GM21717 (cell line): ENCODE data around the gene ANKRD53.

Experiments
- ATAC-seq: cut with Tn5 transposase; IDR thresholded peaks from one replicate; pipeline ENCODE4 v1.9.1; 2021; ENCODE audit warnings: mild to moderate bottlenecking, moderate library complexity; ENCODE audit not compliant: unreplicated experiment

Gene ANKRD53, protein sequence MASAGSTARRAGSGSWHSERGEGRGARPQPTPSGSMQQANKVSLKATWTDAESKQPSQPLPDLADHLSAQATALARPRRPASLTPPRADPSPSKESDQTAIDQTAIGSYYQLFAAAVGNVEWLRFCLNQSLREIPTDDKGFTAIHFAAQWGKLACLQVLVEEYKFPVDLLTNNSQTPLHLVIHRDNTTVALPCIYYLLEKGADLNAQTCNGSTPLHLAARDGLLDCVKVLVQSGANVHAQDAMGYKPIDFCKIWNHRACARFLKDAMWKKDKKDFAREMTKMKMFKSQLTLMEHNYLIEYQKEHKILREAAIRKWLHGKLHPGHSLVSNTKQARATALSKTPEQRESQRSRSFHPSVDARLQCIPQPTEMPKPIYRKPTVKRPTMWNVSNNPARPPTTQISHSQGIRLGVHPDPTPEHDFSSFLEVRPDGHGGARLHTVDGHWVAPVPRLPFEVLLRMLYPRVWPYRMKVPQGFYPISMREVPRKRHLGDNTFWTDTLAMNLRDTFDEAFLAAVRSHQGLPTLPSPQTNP

DNA sequence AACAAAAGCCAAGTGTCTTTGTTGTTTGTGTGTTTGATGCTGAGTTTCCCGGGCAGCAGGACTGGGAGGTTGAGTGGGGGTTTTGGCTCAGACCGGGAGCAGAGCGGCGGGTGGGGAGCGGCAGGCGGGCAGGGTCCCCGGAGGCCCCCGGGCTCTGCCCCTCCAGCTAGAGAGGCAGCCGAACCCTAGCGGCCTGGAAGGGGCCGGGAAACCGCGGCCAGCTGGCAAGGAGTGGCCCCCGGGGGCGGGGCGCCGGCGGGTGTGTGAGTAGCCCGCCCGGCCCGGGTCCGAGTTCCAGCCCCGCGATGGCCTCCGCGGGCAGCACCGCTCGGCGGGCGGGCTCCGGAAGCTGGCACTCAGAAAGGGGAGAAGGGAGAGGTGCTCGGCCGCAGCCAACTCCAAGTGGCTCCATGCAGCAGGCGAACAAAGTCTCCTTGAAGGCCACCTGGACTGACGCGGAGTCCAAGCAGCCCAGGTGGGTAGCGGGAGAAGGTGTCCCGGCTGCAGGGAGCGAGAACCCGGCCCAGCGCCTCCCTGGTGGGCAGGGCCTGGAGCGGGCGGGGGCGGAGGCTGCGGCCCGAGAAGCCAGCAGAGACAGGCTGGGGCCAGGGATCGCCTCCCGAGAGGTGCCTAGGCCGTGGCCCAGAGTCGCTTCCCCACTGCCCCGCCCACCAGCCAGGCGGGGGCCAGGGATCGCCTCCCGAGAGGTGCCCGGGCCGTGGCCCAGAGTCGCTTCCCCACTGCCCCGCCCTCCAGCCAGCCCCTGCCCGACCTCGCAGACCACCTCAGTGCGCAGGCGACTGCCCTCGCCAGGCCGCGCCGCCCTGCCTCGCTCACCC is at the start of gene ANKRD53:
Gene ANKRD53 (plus strand): TSS at position 290 of the 839 bp plus-strand sequence. CDS start 16 bp downstream, at position 306.
- no peak for ATAC-seq

DNA sequence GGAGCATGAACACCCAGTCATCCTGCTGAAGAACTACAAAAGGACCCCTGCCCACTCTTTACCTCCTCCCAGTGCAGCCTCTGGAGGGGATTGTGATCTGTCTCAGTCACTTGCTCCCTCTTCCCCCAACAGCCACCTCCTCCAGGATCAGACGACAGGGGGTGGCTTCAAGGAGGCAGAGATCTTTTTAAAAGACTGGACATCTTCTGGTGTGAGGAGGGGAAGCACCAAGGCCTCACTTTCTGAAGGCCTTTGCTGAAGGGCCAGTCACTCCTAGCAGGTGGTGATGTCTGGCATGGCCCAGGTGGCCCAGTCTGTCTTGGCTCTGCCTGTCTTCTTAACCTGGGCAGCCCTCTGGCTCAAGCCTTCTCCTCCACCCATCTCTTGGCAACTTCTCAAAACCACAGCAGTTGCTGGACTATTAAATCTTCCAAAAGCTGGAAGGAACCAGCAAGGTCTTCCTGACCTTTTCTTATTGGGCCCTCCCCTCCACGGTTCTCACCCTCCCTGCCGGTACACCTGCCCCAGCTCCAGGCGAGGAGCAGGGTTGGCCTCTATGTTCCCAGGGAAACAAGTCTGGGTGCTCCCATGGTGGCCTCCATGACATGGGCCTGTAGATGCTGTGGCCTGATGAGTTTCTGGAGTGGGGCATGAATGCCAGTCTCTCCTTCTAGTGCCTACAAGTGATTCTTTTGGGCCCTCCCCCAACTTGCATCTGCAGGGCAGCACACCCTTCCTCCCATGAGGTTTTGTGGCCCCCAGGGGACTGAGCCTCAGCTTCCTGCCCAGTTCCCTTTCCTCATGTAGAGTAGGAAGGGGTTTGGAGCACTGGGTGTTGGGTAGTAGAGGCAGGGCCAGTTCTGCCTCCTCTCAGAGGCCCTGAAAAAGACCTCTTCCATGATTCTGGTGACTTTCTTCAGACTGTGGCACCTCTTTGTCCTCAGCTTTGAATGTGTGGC is 47.8 kb upstream of the ANKRD53 start:
- ATAC-seq: no peak

DNA sequence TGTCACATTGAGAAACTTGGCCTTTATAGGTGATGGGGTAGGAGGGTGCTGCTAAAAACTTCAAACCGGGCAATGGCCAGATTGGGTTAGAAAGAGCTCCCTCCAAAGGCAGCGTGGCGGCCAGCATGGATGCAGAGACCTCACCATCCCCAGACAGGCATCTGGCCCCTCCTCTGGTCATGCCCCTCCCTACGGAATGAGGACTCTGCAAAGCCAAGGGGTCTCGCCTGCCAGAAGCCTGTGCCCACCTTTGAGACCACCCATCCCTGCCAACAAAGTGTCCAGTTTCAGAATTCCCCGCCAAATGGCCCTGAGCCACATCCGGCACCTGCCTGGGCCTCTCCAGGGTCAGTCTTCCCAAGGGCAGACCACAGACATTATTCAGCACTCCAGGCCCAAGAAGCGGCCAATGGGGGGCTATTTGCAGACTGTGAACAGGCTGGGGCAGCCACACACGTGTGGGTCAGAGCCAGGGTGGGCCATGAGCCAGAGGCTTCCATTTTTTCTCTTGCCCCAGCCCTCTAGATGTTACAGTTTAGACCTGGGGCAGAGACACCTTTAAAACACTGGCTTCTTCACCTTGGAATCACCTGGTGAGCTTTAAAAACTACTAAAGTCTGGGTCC is 46.9 kb upstream of the ANKRD53 start:
- no peak for ATAC-seq

DNA sequence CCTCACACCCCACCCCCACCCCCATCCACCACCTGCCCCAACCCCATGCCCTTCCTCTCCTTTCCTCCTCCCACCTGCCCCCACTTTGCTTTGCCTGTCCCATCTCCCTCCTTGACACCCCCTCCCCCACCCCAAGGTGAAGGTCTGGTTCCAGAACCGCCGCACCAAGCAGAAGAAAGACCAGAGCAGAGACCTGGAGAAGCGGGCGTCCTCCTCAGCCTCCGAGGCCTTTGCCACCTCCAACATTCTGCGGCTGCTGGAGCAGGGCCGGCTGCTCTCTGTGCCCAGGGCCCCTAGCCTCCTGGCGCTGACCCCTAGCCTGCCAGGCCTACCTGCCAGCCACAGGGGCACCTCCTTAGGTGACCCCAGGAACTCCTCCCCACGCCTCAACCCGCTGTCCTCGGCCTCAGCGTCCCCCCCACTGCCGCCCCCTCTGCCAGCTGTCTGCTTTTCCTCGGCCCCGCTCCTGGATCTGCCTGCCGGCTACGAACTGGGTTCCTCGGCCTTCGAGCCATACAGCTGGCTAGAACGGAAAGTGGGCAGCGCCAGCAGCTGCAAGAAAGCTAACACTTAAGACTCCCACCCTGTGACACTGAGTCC is 45.7 kb upstream of the ANKRD53 start:
- ATAC-seq: no peak

DNA sequence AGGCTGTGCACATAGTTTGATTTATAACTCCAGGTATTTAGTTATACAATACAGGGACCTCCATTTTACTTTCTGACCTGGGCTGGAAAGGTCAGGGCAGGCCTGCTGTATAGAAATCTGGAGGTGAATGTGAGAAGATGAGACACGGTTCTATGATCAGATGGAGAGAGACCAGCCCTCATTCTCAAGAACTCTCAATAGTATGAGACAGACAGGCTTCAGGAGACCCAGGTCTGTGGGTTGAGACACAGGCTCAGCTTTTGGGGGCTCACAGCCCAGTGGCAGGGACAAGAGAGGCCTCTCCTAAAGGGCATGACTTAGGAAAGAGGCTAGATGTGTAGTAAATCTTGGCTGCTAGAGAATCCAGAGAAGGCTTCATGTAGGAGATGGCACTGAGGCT is 43.4 kb upstream of the ANKRD53 start:
- ATAC-seq: no peak

DNA sequence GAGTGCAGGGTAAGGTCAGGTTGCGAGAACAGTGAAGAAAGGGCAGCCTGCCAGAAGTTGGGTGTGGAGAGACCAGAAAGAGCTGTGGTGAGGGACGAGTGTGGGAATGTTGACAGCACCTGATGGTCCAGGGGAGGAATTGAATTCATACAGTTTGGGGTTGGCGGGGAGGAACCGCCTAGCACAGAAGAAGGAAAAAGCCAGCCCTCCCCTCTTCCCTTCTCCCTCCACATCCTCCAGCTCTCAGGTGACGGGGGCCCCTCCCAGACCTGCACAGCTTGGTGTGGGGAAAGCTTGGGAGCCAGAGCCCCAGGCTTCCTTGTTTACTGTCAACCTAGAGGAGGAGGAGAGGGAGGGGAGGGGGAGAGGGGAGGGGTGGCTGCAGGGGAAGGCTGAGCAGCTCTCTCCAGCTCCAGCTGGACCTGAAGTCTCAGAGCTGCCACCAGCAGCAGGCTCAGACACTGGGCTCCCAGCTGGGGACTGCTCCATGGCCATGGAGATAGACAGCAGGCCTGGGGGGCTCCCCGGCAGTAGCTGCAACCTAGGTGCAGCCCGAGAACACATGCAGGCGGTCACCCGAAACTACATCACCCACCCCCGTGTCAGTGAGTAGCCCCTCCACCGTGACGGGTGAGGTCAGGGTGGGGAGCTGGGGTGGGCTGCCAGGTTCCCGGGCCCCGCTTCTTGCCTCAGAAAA is 42.8 kb upstream of the ANKRD53 start, which contains the start of gene ATP6V1B1:
Gene ATP6V1B1 (plus strand): TSS at position 433 of the 697 bp plus-strand sequence. CDS start 55 bp downstream, at position 488.
- no peak for ATAC-seq

DNA sequence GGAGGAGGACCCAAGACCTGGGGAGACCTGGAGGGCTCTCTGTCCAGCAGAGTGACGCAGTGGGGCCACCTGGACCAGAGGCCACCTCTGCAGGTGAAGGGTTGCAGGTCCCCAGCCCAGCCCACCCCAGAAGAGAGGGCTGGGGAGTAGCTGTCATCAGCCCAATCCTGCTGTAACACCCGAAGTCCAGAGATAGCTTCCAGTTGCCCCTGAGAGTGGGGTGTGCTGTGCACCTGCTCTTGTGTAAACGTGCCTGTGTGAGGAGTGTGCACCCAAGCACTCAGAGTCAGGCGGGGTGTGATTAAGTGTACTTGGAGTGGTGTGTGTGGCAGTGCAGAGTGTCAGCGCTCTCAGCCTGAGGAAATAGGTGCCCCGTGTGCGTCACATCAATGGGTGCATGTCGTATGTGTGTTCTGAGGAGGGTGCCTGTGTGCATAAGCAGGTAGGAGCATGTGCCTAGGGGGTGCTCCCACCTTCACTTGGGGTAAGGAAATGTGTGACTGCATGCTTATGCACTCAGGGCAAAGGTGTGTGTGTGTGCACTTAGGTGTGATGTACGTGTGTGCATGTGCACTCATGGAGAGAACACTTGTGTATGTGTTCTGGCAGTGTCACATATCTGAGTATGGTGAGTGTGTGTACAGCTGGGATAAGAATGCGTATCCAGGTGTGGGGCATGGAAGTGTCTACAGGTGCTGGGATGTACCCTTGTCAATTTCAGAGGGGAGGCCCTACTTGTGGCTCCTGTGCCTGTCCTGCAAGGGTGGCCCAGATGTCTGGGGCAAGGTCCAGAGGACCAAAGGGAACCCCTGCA is 42.1 kb upstream of the ANKRD53 start:
- no peak for ATAC-seq

DNA sequence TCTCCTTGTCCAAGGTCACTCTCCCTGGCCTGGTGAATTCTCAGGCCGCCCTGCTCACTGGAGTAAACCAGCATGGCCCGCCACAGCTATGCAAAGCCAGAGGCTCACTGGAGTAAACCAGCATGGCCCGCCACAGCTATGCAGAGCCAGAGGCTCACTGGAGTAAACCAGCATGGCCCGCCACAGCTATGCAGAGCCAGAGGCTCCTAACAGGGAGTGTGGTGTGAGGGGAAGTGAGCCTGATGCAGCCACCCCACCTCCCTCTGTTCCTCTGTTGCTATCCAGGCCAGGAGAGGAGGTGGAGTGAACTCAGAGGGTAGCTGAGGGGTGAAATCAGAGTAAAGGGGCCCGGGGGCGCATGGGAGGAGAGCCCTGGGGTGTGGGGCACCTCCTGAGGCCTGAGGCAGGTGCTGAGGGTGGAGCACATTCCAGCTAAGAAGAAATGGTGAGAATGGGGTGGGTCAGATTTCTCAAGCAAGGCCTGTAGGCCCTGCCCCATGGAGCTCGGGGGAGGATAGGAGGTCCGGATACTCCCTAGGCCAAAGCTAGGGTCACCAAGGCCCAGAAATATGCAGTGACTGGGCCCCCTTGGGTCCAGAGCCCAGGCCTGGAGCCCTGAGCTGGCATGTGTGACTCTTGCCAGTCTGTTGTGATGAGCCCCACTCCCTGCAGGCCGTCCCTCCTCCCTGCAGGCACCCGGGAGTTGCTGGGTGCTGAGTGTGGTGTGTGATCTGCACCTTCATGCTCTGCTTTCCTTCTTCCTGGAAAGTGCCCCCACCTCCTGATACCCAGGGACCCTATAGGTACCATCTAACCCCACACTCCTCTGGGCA is 41.2 kb upstream of the ANKRD53 start:
- ATAC-seq: no peak

DNA sequence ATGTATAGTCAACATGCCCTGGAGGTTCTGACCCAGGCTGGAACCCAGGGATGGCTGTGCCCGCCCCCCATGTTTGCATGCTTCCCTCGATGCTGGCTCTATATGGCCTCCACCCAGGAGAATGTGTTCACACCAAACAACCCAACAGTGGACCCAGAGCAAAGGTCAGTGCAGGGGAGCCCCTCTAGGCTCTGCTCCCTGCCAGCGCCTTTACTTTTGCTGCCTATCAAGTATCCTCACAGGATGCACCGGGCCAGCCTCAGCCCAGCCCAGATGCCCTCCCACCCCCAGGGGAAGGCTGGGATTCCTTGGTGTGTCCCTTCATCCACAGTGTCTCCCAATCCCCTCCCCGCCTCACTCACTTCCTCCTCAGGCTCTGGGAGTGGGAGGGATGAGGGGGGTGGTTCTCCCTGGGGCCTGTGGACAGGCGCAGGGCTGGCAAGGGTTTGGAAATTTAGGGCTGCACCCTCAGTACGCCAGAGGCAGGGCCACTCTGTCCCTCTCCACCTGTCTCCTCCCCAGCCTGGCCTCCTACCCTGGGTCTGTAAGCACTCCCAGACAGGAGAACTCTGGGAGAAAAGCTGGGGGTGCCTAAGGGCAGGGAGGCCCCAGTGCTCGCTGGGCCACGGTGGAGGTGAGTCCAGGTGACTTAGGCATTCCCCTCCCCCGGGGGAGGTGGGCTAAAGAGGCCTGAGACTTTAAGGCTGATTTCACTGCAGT is 40.4 kb upstream of the ANKRD53 start:
- ATAC-seq: no peak

DNA sequence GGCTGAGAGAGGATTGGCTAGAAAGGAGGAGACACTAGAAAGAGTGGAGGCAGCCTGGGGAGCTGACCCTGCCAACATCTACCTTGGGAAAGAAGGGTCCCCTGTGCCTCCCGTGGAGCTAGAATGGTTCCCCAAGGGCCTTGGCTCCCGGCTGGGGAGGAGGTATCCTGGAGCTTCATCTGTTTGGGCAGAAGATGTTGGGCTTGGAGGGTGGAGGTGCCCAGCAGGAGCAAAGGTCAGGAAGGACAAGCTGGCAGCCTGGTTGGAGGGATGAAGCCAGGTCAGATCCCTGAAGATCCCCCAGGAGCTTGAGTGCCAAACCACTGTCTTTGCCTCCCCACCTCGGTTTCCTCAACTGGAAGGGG is 39.9 kb upstream of the ANKRD53 start:
- no peak for ATAC-seq

DNA sequence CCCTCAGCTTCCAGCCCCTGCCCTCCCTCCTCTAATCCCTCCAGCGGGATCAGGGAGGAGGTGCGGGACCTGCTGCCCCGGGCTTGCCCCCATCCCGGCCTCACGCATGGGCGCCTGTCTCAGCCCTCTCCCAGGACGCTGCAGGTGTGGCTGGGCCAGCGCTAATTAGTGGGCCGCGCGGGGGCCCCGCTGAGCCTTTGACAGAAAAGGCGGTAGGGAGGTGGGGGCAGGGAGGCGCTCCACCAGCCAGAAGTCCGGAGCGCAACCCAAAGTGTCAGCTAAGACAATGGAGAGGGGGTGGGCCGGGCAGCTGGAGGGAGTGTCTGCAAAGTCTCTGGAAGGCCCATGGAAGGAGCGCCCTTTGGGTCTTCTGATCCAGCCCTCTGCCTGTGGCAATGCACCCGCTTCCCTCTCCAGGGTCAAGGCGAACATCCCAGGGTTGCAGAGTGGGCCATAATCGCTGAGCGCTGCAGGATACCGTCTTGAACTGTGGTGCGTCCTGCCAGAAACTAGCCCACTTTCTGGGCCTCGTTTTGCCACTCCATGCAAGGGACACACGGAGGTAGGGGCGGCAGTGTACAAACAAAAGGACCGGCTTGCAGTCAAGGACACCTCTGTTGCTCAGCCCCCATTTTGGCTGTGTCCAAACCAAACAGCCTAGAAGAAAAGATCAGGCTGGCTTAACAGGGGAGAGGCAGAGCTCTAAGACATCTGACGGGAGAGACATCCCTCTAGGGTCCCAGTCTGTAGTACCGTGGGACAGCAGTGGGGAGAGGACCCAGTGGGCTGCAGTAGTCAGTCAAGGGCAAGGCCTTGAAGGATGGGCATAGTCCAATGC is 39.2 kb upstream of the ANKRD53 start:
- no peak for ATAC-seq

DNA sequence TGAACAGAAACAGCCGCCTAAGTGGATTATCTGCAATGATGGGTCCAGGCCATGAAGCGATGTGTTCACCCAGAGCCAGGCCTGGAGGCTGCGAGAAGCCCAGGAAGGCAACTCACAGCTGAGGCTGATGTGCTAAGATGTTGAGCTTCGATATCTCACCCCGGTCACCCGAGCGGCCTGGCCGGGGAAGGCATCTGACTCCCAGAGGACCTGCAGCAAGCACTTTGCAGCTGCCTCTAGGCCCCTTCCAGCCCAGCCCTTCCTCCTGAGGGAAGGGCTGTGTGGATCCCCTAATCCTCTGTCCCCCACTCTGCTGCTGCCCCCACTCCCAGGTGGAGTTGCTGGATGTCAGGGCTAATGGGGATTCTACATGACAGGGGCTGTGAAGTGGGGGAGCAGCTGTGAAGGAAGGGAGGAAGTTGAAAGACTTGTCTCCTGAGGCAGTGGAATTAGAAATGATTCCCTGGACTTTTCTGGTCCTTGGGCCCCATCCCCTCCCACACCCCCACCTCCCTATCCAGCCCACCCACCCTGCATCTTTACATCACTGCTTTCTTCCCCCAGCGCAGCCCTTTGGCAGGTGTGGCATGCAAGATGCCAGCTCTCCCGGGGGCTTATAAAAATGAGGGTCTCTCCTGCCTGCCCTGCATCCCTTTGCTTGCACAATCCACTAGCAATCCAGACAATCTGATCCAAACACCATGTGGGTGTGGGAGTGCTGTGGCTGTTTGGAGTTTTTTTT is 38.4 kb upstream of the ANKRD53 start:
- no peak for ATAC-seq

DNA sequence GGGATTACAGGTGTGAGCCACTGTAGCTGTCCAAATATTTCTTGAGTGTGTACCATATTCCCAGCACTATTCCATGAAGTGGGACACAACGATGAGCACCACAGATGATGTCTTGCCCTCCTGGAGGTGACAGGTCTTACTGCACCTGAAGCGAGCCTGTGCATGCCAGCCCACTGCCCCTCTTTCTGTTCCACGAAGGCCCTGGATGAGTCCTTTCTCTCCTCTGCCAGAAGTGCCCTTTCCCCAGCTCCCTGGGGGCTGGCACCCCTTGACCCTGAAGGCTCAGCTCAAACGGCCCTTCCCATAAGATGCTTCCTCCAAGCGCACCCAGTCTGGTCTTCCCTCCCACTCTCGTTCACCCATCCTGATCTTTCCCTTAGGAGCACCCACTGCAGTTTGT is 37.2 kb upstream of the ANKRD53 start:
- ATAC-seq: no peak

DNA sequence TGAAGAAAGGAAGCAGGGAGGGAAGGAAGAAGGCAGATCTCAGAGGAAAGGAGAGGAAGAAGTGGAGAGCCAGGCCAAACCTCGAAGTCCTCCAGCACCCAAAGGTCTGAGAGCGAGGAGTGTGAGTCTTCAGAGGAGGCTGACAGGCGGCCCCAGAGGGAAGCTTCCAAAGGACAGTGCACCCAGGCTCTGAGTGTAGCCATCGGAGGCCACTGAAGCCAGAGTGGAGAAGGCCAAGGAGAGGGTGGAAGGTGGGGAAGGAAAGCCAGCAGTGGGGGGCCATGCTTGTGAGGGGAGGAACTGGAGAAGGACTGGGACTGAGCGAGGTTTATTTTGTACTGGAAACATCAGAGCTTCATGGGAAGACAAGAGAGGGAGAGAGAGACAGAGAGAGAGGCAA is 36.7 kb upstream of the ANKRD53 start:
- ATAC-seq: no peak
